Calu3 (cell line): Measurements from ENCODE around the gene FIGN. TPM values are rescaled to one million over a fixed set of nuclear protein-coding genes. Genes with fewer than 3 reads are reported as not detected.

ENCODE experiments used
- BruUV-seq: library from RNA; stranded (reverse); fragments of 400-500 nt; replicated peaks from 2 replicates; lab custom pipeline; 2021; lab: Mats Ljungman, UMichigan
- CTCF ChIA-PET: fragments of 300-600 bp; sonication (Branson Sonifier 250); formaldehyde crosslinking; loops from one replicate; lab custom pipeline; 2022; ENCODE audit warnings: antibody characterized with exemption; lab: Charles Lee
- DNase-seq: peaks from one replicate; pipeline ENCODE4 v3.0.0; 2022
- H3K27ac Mint-ChIP-seq: one replicate; pipeline ENCODE4 v1.8.0; 2022; ENCODE audit warnings: mixed read lengths; ENCODE audit not compliant: unreplicated experiment
- H3K27me3 Mint-ChIP-seq: one replicate; pipeline ENCODE4 v1.8.0; 2022; ENCODE audit warnings: mixed read lengths; ENCODE audit not compliant: unreplicated experiment
- H3K36me3 Mint-ChIP-seq: one replicate; pipeline ENCODE4 v1.8.0; 2022; ENCODE audit warnings: mild to moderate bottlenecking, moderate library complexity, mixed read lengths; ENCODE audit not compliant: insufficient read depth, unreplicated experiment
- H3K4me1 Mint-ChIP-seq: one replicate; pipeline ENCODE4 v1.8.0; 2022; ENCODE audit warnings: mild to moderate bottlenecking, low read depth, mixed read lengths; ENCODE audit not compliant: unreplicated experiment
- H3K4me3 Mint-ChIP-seq: one replicate; pipeline ENCODE4 v1.8.0; 2022; ENCODE audit warnings: mild to moderate bottlenecking, low read depth, moderate library complexity, mixed read lengths; ENCODE audit not compliant: unreplicated experiment
- H3K9me3 Mint-ChIP-seq: one replicate; pipeline ENCODE4 v1.8.0; 2022; ENCODE audit warnings: low read depth, mixed read lengths; ENCODE audit not compliant: unreplicated experiment
- CTCF ChIP-seq: fragments of 200-600 bp; IDR thresholded peaks from one replicate; pipeline ENCODE4 v1.8.0; 2022; ENCODE audit warnings: antibody characterized with exemption; ENCODE audit not compliant: unreplicated experiment
- intact Hi-C: fragments of 100-400 bp; cut with micrococcal nuclease; formaldehyde crosslinking; loops from one replicate; pipeline ENCODE4 v1.10.0; 2022; ENCODE audit not compliant: unreplicated experiment
- total RNA-seq: library from RNA; stranded (reverse); gene quantifications from 2 replicates; pipeline ENCODE4 v1.2.3, GENCODE V29; 2022

Gene FIGN
- total RNA-seq, 1 experiment from 2014 or later, result 9.1 TPM

DNA sequence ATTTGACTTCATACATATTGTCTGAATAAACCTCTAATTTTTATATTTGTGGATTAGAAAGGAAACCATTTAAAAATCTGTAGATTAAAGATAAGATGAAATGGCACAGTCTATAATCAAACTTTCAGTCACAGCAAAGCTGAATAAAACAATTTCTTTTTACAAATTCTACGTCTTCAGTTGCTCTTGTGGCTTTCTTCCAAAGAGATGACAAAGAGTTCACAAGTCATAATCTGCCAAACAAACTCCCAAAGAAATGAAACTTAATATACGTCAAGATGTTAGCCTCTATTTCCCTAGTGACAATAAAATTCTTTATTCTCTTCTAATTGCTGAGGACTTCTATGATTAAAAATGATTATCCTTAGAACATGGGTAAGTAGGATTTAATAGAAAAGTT, 66.3 kb downstream of the FIGN start:
- TF ChIP-seq CTCF, result no peak
- Mint-ChIP-seq H3K4me1 (peaks cover 40% of the 10 kb centered on the region), H3K4me3 (no peak overlapping the region), H3K9me3 (peaks cover 2% of the 10 kb centered on the region), H3K36me3 (peaks cover 16% of the 10 kb centered on the region), H3K27me3 (no peaks in the 10 kb centered on the region), H3K27ac (no peak overlapping the region)
- no peak for DNase-seq
- intact Hi-C loops, result no loop called here
- no TSS peak for BruUV-seq
- CTCF ChIA-PET, result no interaction called here

DNA sequence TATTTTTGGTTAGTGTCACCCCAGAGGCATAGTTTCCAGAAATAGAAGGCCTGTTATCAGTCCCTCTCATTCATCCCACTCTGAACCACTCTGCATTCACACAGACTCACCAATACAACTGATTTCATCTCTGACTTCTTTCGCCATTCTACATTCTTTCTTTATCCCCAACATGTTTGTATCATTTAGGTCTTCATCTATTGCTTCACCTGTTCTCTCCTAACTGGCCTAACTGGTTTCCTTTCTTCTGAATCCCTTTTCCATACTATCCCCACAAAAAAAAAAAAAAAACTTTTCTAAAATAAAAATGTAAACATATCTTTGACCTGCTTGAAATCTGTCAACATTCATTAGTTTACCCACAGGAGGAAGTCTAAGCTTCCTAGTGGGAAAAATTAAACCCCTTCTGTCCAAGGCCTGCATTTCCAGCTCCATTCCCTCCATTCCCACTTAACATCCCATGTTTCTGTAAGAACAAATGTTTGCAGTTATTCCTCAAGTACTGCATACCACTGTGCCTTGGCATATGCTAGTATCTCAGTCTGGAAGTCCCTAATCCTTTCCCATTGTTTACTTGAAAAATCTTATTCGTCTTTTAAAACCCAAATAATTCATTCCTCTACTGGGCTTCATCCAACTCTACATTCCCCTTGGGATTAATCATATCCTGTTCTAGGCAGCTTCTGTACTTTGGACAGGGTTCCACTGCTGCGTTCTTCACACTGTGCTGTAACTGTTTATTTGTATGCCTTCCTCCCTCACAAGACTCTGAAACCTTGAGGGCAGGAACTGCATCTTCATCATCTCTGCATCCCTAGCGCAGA, 68.5 kb downstream of the FIGN start:
- peak overlapping the region; percentile 24 for H3K4me3 Mint-ChIP-seq
- intact Hi-C loops, result no loop called here
- no peak for TF ChIP-seq CTCF

GRCh38 chr2:163665817-163666216, 70.0 kb downstream of the FIGN start:
- CTCF ChIA-PET, result no interaction called here

More for the DNA sequence above, 68.5 kb downstream of the FIGN start:
- BruUV-seq, result no TSS peak
- H3K9me3 Mint-ChIP-seq, result peaks cover 2% of the 10 kb centered on the region
- no peak for DNase-seq
- H3K4me1 Mint-ChIP-seq, result peaks cover 50% of the 10 kb centered on the region
- peak overlapping the region; percentile 78 for H3K27ac Mint-ChIP-seq
- peaks cover 16% of the 10 kb centered on the region for H3K36me3 Mint-ChIP-seq
- no peaks in the 10 kb centered on the region for H3K27me3 Mint-ChIP-seq
- CTCF ChIA-PET, result interaction anchor here (0.7 kb wide), 1 partner anchor 782 kb away, joined by 3 read pairs; no protein-coding TSS in a partner anchor

DNA sequence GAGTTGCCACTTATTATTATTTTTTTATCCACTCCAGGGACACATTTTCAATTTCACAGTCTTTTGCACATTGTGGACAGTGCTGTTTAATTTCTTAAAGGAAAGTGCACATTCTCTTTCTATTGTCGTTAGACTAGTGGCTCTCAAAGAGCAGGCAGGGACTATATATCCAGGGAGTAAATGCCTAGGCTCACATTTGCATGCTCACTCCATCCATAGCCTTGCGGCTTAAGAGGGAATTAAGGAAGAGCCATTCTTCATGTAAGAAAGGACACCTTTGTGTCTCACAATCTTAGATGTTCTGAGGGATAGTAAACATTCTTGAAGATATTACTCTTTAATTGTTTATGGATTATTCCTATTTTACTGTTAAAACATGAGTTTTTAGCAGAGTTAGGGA, 70.8 kb downstream of the FIGN start:
- Mint-ChIP-seq H3K4me3 (no peak overlapping the region), H3K36me3 (peaks cover 16% of the 10 kb centered on the region), H3K4me1 (peaks cover 50% of the 10 kb centered on the region), H3K27ac (no peak overlapping the region), H3K9me3 (peaks cover 2% of the 10 kb centered on the region), H3K27me3 (no peaks in the 10 kb centered on the region)
- BruUV-seq, result no TSS peak
- TF ChIP-seq CTCF, result no peak
- CTCF ChIA-PET, result interaction anchor here (0.8 kb wide), 1 partner anchor 18 kb away, joined by 3 read pairs; no protein-coding TSS in a partner anchor
- DNase-seq, result no peak
- intact Hi-C loops, result no loop called here

More at GRCh38 chr2:163665817-163666216, 70.0 kb downstream of the FIGN start:
- Mint-ChIP-seq H3K36me3 (peaks cover 16% of the 10 kb centered on the region), H3K27me3 (no peaks in the 10 kb centered on the region), H3K4me1 (peaks cover 50% of the 10 kb centered on the region), H3K9me3 (peaks cover 2% of the 10 kb centered on the region), H3K4me3 (no peak overlapping the region), H3K27ac (peak overlapping the region; percentile 71)
- no peak for DNase-seq
- intact Hi-C loops, result no loop called here
- no peak for TF ChIP-seq CTCF
- BruUV-seq, result no TSS peak
